ENCODE measurements around the gene NBPF1.
"Not testable (repeated sequence)": the region's sequence is repeated elsewhere in the genome, so short reads cannot be mapped to it uniquely, and the experiment has no call there.

The NBPF1 gene

DNA sequence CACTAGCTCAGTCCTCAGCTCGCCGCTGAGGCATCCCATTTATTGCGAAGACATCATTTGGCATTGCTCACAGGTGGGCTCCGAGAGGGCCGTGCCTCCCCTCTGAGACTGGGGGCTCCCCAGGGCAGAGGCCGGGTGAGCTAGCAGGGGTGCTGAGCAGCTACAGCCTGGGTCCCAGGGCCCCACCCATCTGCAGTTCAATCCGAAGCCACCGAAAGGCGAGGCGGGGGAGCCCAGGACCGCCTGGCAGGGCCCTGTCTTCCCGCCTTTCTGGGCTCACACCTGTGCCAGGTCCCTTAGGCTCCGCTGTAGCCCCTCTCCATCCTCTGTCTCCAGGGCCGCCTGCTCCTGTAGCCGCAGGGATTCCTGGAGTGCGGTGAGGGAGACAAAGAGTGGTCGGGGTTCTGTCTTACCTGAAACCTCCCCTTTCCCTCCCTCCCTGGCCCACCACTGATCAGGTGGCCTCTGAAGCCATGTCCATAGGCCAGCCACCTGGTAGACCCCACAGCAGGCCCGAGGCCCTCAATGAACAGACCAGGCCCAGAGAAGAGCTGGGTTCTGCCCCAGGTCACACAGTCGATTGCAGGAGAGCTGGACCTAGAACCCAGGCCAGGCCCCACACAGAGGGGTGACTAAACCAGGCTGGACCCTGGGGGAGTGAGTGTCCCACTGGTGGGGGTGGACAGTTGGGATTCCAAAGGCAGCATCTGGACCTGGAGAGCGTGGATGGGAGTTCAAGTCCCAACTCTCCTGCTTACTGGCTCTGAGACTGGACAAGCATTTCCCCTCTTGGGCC, 18.1 kb upstream of the NBPF1 start:
- DNase-seq (ENCODE audit: low read depth): no peak
- H3K4me3 ChIP-seq (ENCODE audit: low read length): no peak overlapping the region
- TF ChIP-seq, protein P1, sequence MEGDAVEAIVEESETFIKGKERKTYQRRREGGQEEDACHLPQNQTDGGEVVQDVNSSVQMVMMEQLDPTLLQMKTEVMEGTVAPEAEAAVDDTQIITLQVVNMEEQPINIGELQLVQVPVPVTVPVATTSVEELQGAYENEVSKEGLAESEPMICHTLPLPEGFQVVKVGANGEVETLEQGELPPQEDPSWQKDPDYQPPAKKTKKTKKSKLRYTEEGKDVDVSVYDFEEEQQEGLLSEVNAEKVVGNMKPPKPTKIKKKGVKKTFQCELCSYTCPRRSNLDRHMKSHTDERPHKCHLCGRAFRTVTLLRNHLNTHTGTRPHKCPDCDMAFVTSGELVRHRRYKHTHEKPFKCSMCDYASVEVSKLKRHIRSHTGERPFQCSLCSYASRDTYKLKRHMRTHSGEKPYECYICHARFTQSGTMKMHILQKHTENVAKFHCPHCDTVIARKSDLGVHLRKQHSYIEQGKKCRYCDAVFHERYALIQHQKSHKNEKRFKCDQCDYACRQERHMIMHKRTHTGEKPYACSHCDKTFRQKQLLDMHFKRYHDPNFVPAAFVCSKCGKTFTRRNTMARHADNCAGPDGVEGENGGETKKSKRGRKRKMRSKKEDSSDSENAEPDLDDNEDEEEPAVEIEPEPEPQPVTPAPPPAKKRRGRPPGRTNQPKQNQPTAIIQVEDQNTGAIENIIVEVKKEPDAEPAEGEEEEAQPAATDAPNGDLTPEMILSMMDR (conservative IDR thresholded peaks at IDR 0.05; ENCODE audit: low read depth, low read length): no peak

DNA sequence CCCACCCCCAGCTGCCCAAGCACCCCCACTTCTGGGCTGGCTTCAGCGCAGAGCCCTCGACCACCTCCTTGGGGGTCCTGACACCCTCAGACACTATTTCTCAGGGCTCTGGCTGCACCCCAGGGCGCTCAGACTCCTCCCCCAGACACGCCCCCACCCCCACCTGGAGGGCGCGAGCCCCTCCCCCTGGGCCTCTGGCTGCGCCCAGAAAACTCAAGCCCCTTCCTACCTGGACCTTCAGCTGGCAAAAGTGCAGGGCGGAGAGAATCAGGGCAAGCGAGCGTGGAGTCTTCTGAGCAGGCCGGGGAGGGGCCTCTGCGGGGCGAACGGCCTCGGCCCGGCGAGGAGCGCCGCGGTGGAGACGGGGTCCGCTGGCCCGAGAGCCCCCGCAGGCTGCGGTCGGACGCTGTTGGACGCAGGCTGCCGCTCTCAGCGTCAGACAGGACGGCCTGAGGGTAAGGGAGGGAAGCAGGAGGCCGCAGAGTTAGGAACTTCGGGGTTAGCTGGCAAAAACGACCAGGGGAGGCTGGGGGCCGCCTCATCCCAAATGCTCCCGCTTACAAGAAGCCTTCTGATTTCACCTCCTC, 17.4 kb upstream of the NBPF1 start:
- TF ChIP-seq, protein P1 (conservative IDR thresholded peaks at IDR 0.05; ENCODE audit: low read depth, low read length): no peak

DNA sequence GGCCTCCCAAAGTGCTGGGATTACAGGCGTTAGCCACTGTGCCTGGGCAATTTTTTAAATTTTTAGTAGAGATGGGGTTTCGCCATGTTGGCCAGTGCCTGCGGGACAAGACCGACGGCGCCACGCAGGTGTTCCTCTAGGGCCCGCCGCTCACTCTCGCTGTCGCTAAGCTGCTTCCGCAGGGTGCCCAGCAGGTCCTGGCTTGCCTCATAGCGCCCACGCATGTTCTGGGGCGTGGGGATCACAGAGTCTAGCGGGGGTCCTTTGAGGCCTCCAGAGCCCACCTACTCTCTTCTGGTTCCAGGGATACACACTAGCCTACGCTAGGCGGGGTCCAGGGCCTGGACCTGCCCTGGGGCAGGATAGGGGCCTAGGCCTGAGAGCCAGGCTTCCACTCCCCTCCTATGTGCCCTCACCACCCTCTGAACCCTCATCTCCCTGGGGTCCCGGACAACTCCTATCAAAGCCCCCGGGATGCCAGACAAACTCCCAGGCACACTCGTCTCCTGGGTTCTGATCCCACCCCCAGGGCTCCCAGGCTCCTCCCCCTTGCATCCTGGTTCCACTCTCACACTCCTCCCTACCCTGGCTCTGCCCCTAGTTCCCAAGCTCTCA, 16.7 kb upstream of the NBPF1 start:
- not testable (repeated sequence) for H3K4me3 ChIP-seq (ENCODE audit: low read length); DNase-seq (ENCODE audit: low read depth)

More for the DNA sequence above, 17.4 kb upstream of the NBPF1 start:
- DNase-seq (ENCODE audit: low read depth): no peak
- no peak overlapping the region for H3K4me3 ChIP-seq (ENCODE audit: low read length)

DNA sequence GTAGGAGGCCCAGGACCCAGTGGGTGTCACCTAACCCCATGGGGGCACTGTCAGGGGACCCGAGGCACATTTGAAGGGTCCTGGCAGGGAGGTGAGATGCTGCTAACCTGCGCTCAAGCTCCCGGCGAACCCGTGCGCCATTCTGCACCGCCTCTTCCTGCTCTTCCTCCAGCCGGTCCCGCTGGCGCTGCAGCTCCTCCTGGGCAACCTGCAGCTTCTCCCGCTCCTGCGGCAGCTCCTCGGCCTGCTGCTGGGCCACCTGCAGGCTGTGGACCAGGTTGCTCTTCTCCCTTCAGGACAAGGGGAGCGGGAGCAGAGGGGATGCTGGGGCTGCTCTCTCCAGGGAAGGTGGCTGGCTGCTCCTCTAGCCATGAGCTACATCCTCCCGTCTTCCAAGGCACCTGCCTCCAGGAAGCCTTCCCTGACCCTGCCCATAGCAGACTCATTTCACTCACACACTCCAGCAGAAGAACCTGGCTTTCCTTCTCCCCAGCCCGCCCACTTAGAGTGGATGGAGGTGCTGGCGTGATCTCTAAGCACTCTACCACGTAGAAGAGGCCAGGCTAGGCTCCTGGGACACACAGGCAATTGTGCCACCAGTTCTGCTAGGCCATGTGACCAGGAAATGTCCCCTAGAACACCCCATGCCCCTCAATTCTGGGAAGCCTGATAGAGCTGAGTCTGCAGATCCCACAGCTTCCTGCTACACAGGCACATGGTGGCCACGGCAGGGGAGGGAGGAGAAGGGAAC, 15.2 kb upstream of the NBPF1 start:
- no peak for DNase-seq (ENCODE audit: low read depth)
- TF ChIP-seq, protein P1 (conservative IDR thresholded peaks at IDR 0.05; ENCODE audit: low read depth, low read length): no peak
- no peak overlapping the region for H3K4me3 ChIP-seq (ENCODE audit: low read length)

DNA sequence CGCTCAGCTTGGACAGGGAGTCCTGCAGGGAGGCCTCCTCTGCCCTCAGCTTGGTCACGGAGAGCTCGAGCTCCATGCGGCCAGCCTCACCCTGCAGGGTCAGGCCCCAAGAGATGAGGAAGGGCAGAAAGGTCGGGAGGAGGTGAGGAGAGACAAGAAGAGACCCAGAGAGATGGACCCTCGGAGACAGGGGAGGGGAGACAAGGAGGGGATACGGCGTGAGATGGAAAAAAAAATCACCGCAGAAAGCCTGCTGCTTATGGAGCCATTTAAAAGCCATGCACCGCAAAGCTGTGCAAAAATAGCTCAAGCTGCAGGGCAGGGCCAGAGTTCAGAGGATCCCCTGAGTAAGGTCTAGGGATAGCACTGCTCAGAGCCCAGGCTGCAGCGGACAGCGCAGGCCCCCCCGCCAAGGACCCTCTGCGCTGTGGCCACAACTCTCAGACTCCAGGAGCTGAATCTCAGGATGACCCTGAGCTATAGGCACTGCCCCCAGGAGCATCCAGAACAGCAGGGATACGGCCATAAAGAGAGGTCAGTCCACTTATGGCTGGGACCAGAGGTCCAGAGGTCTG, 13.1 kb upstream of the NBPF1 start:
- not testable (repeated sequence) for H3K4me3 ChIP-seq (ENCODE audit: low read length); DNase-seq (ENCODE audit: low read depth)

DNA sequence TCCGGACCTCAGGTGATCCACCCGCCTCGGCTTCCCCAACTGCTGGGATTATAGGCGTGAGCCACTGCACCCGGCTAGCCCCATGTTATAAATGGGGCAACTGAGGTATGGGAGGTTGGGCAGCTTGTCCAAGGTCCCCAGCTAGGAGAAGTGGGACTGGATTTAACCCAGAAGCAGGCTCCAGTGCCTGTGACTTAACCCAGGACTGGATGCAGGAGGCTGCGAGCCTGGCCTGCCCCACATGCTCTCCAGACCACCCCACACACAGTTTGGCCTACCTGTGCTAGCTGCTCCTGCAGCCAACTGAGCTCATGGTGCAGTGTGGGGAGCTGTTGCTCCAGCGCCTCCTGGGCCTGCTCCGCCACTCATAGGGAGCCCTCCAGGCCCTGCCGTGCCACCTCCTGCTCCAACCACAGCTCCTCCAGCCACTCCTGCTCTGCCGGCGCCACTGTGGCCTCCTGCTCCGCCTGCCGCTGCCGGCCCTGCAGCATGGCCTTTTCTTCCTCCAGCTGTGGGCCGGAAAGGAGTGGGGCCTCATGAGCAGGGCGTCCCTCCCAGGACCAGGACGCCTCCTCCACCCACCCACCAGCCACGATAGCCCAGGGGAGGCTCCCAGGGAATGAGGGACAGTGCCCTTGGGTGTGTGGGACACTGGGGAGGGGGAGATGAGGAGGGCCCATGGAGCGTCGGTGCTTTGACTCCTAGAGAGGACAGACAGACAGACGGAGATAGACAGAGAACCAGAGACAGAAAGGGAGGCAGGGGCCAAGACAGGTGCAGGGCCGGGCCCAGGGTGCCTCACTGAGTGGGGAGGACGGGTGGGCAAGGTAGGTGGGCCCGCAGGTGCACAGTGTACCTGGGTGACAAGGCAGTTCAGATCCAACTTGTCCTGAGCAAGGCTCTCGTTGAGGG, 12.4 kb upstream of the NBPF1 start:
- TF ChIP-seq, protein P1 (conservative IDR thresholded peaks at IDR 0.05; ENCODE audit: low read depth, low read length): no peak
- no peak overlapping the region for H3K4me3 ChIP-seq (ENCODE audit: low read length)

DNA sequence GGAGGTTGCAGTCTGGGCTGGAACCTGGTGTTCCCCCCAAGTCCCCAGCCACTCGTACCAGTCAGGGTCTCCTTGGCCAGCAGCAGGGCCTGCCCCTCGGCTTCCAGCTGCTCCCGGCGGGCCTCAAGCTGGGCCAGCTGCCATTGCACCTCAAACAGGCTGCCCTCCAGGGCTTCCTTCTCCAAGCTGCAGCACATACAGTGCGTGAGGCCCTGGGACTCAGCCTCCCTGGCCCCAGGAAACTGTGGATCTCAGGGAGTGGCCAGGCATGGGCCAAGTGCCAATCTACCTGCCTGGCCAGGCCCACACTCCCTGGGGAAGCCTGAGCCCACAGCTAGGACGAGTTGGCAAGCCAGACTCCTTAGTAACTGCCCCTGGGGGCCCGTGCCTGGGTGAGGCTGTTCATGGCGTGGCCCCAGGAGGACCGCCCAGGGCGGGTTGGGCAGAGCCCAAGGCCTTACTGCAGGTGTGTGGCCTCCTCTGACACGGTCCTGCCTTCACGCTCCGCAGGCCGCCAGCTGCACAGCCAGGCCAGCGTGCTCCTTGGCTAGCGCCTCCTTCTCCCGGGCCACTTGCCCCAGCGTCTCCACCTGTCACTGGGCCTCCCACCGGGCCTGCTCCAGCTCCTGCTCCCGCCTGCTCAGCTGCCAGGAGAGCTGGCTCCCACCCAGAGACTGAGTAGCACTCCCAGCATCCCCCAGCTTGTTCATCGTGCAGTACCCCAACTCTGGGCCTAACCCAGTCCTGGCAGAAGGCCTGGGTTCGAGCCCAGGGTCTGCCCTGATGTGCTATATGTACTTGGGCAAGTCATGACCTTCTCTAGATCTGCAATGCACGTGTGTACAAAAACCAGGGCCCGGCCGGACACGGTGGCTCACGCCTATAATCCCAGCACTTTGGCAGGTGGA, 10.7 kb upstream of the NBPF1 start:
- DNase-seq (ENCODE audit: low read depth); H3K4me3 ChIP-seq (ENCODE audit: low read length): not testable (repeated sequence)

More for the DNA sequence above, 12.4 kb upstream of the NBPF1 start:
- no peak for DNase-seq (ENCODE audit: low read depth)

DNA sequence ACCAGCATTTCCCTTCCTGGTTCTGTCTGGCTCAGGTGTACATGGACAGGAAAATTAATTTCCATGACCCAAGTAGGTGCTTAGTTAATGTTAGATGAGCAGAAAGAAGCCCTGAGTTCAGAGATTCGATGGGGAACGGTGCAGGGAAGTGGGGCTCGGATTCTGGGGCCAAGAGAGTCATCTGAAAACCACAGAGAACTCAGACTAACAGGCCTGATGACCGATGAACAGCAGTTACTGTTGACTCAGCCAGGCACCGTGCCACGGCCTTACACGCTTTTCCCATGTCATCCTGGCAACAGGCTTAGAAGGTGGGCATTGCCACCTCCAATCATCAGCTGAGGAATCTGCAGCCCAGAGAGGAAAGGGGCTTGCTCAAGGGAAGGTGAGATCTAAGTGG, 10.0 kb upstream of the NBPF1 start:
- DNase-seq (ENCODE audit: low read depth): peak; percentile 19
- not testable (repeated sequence) for H3K4me3 ChIP-seq (ENCODE audit: low read length)

DNA sequence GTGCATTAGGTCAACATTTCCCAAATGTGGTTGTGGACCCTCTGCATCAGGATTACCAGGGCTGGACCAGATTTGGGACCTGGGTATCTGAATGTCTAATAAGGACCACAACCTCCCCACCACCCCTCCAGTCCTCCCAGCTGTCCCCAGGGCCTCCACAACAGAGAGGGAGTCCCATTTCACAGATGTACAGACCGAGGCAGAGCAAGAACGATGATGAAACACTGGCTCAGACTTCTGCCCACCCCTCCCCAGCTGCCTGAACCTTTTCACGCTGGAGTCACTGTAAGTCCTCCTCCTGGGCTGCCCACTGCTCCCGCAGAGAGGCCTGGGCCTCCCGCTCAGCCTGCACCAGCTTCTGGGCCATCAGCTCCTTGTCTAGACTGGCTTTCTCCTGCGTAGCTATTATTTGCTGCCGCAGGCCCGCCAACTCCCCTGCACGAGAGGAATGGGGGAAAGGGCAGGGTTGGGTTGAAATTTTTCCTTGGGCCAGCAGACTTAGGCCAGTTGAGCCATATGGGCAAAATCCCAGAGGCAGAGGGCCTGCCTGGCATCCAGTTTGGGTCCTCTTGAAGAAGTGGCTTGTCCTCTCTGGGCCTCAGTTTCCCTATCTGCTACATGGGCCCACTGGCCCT, 8.4 kb upstream of the NBPF1 start:
- DNase-seq (ENCODE audit: low read depth); H3K4me3 ChIP-seq (ENCODE audit: low read length): not testable (repeated sequence)
